Measurements from ENCODE around the gene RAMP1. TPM values are rescaled to one million over a fixed set of nuclear protein-coding genes. Genes with fewer than 3 reads are reported as not detected.

RAMP1 gene
- total RNA-seq (2022; extraction: Qiagen RNA extraction; ENCODE audit: low read depth) = not detected in 5 replicates

DNA sequence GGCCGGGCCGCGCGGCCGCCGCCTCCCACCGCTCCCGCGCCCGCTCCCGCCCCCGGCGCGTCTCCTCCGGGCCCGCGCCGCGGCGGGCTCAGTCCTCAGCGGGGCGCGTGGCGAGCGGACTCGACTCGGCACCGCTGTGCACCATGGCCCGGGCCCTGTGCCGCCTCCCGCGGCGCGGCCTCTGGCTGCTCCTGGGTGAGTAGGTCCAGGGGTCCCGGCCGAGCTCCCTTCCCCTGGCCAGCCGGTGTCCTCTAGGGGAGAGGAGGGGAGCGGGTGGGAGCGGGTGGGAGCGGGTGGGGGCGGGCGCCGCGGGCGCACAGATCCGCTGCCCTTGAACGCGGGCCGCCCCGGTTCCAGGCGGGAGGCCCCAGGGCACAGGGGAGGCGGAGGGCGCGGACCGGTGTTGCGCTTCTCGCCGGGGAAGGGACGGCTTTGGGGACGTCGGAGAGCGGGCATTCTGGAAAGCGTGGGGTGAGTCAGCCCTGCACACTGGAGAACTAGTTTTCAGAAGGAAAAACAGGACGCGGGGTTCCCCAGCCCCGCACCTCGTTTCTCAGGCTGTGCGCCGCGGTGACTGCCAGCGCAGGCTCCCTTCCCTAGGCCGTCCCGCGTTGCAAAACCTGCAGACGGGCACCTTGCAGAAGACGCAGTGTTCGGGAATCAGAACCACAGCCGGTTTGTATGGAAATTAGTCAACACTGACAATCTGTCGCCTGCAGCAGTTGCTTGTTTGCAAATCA, at the start of gene RAMP1:
TSS of gene RAMP1 (plus strand) at position 91 of the 740 bp plus-strand sequence. CDS start at position 144, 53 bp downstream.

Other genes starting within 250 kb of the RAMP1 start
- gene LRRFIP1, start 232.0 kb upstream of the RAMP1 start, total RNA-seq (2022; extraction: Qiagen RNA extraction; ENCODE audit: low read depth) = 68.9 to 107 TPM (median 96.3 TPM) in 5 replicates
- gene RBM44, start 60.8 kb upstream of the RAMP1 start, total RNA-seq (2022; extraction: Qiagen RNA extraction; ENCODE audit: low read depth) = 0.13 to 0.66 TPM (median 0.29 TPM) in 5 replicates
- 47.8 to 55.1 TPM (median 51.4 TPM) in 5 replicates for gene UBE2F, start 107.4 kb downstream of the RAMP1 start, total RNA-seq (2022; extraction: Qiagen RNA extraction; ENCODE audit: low read depth)
- gene SCLY, start 201.4 kb downstream of the RAMP1 start, total RNA-seq (2022; extraction: Qiagen RNA extraction; ENCODE audit: low read depth) = 15.9 to 24.0 TPM (median 22.0 TPM) in 5 replicates
- gene ESPNL, start 240.7 kb downstream of the RAMP1 start, total RNA-seq (2022; extraction: Qiagen RNA extraction; ENCODE audit: low read depth) = 0.14 to 0.43 TPM (median 0.22 TPM) in 4 of 5 replicates, not detected in the other